ENCODE measurements around the gene APOC4. TPM values are rescaled to one million over a fixed set of nuclear protein-coding genes. Genes with fewer than 3 reads are reported as not detected.

APOC4 gene
- polyA plus RNA-seq, 1 of the 3 experiments (the other 2 are of a cell fraction): not detected

- TF ChIP-seq ELF1 (IDR thresholded peaks at IDR 0.05) (no peak), MEF2A (IDR thresholded peaks at IDR 0.05; ENCODE audit: borderline replicate concordance, low read depth) (no peak), EZH2phosphoT487 (IDR thresholded peaks at IDR 0.05; ENCODE audit: borderline replicate concordance, low read depth) (no peak), SIN3A (IDR thresholded peaks at IDR 0.05; ENCODE audit: borderline replicate concordance, low read depth, low read length) (no peak), RXRA (IDR thresholded peaks at IDR 0.05; ENCODE audit: borderline replicate concordance, low read depth) (no peak)
- Histone ChIP-seq H3K4me1 (ENCODE audit: control insufficient read depth in 1 of 2, insufficient read depth in 2 of 2, low read depth in 1 of 2, low read length in 1 of 2) (no peaks in the 10 kb centered on the region), H3F3A (replicated peaks; ENCODE audit: insufficient read depth) (no peaks in the 10 kb centered on the region), H3K9me3 (no peaks in the 10 kb centered on the region), H3K27ac (ENCODE audit: low read depth in 2 of 2, low read length in 1 of 2) (no peak overlapping the region), H3K9ac (no peak overlapping the region), H4K20me1 (ENCODE audit: insufficient read depth) (no peaks in the 10 kb centered on the region), H2AFZ (ENCODE audit: low read depth) (no peak overlapping the region), H3K9me2 (no peaks in the 10 kb centered on the region), H3K4me2 (no peak overlapping the region), H3K4me3 (ENCODE audit: low read depth in 2 of 2, low read length in 1 of 2) (no peak overlapping the region), H3K27me3 (ENCODE audit: insufficient read depth) (no peaks in the 10 kb centered on the region), H3K36me3 (replicated peaks in 1 of 2; ENCODE audit: control insufficient read depth in 1 of 2, insufficient read depth in 2 of 2, low read length in 1 of 2) (peaks cover 14 to 27% of the 10 kb centered on the region in 2 experiments), H3K79me2 (ENCODE audit: insufficient read depth) (no peaks in the 10 kb centered on the region)
- ChIA-PET POLR2A (no interaction called here), CTCF (no interaction called here)
- 93% methylated on average over 6 of the region's 9 CpGs for WGBS (ENCODE audit: low lambda C conversion rate)
- DNase-seq: no peak
Measured at GRCh38 chr19:44984005-44984404, 42.0 kb downstream of the APOC4 start.

- DNase-seq: no peak
- Histone ChIP-seq H3K4me2 (no peak overlapping the region), H3K9me3 (no peaks in the 10 kb centered on the region), H3K36me3 (replicated peaks in 1 of 2; ENCODE audit: control insufficient read depth in 1 of 2, insufficient read depth in 2 of 2, low read length in 1 of 2) (peaks cover 3 to 29% of the 10 kb centered on the region in 2 experiments), H3K9ac (no peak overlapping the region), H4K20me1 (ENCODE audit: insufficient read depth) (no peaks in the 10 kb centered on the region), H3K27ac (ENCODE audit: low read depth in 2 of 2, low read length in 1 of 2) (no peak overlapping the region), H3K4me3 (ENCODE audit: low read depth in 2 of 2, low read length in 1 of 2) (no peak overlapping the region), H3F3A (replicated peaks; ENCODE audit: insufficient read depth) (no peaks in the 10 kb centered on the region), H2AFZ (ENCODE audit: low read depth) (no peak overlapping the region), H3K79me2 (ENCODE audit: insufficient read depth) (no peaks in the 10 kb centered on the region), H3K9me2 (no peaks in the 10 kb centered on the region), H3K27me3 (ENCODE audit: insufficient read depth) (no peaks in the 10 kb centered on the region), H3K4me1 (ENCODE audit: control insufficient read depth in 1 of 2, insufficient read depth in 2 of 2, low read depth in 1 of 2, low read length in 1 of 2) (no peaks in the 10 kb centered on the region)
- TF ChIP-seq FOXJ3 (CRISPR knock-in tag; IDR thresholded peaks at IDR 0.05): no peak
- no peak for TF ChIP-seq RCOR1 (IDR thresholded peaks at IDR 0.05; ENCODE audit: low read length)
- TF ChIP-seq GABPA (IDR thresholded peaks at IDR 0.05; ENCODE audit: low read depth): no peak
- TF ChIP-seq, protein P1, sequence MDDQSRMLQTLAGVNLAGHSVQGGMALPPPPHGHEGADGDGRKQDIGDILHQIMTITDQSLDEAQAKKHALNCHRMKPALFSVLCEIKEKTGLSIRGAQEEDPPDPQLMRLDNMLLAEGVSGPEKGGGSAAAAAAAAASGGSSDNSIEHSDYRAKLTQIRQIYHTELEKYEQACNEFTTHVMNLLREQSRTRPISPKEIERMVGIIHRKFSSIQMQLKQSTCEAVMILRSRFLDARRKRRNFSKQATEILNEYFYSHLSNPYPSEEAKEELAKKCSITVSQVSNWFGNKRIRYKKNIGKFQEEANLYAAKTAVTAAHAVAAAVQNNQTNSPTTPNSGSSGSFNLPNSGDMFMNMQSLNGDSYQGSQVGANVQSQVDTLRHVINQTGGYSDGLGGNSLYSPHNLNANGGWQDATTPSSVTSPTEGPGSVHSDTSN (IDR thresholded peaks at IDR 0.05): no peak
- no peak for TF ChIP-seq EZH2phosphoT487 (IDR thresholded peaks at IDR 0.05; ENCODE audit: borderline replicate concordance, low read depth)
- TF ChIP-seq SIN3A (IDR thresholded peaks at IDR 0.05; ENCODE audit: borderline replicate concordance, low read depth, low read length): no peak
- TF ChIP-seq, protein P2, sequence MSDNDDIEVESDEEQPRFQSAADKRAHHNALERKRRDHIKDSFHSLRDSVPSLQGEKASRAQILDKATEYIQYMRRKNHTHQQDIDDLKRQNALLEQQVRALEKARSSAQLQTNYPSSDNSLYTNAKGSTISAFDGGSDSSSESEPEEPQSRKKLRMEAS (IDR thresholded peaks at IDR 0.05; ENCODE audit: low read depth): no peak
- TF ChIP-seq ELF1 (IDR thresholded peaks at IDR 0.05): no peak
- no peak for TF ChIP-seq TCF12 (IDR thresholded peaks at IDR 0.05)
- TF ChIP-seq MXI1 (IDR thresholded peaks at IDR 0.05; ENCODE audit: low read depth, low read length): no peak
- TF ChIP-seq RXRA (IDR thresholded peaks at IDR 0.05; ENCODE audit: borderline replicate concordance, low read depth): no peak
- TF ChIP-seq EP300 (IDR thresholded peaks at IDR 0.05; ENCODE audit: borderline replicate concordance in 1 of 2, low read depth in 1 of 2, low read length in 1 of 2): no peak
- no peak for TF ChIP-seq YY1 (IDR thresholded peaks at IDR 0.05; ENCODE audit: low read depth)
- no peak for TF ChIP-seq TAF1 (IDR thresholded peaks at IDR 0.05; ENCODE audit: borderline replicate concordance, low read depth, low read length)
- TF ChIP-seq MEF2A (IDR thresholded peaks at IDR 0.05; ENCODE audit: borderline replicate concordance, low read depth): no peak
- TF ChIP-seq, protein P3, sequence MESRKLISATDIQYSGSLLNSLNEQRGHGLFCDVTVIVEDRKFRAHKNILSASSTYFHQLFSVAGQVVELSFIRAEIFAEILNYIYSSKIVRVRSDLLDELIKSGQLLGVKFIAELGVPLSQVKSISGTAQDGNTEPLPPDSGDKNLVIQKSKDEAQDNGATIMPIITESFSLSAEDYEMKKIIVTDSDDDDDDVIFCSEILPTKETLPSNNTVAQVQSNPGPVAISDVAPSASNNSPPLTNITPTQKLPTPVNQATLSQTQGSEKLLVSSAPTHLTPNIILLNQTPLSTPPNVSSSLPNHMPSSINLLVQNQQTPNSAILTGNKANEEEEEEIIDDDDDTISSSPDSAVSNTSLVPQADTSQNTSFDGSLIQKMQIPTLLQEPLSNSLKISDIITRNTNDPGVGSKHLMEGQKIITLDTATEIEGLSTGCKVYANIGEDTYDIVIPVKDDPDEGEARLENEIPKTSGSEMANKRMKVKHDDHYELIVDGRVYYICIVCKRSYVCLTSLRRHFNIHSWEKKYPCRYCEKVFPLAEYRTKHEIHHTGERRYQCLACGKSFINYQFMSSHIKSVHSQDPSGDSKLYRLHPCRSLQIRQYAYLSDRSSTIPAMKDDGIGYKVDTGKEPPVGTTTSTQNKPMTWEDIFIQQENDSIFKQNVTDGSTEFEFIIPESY (IDR thresholded peaks at IDR 0.05; ENCODE audit: borderline replicate concordance, low read depth): no peak
- no peak for TF ChIP-seq RFX5 (IDR thresholded peaks at IDR 0.05; ENCODE audit: low read length)
- CTCF ChIA-PET: interaction anchor here (0.6 kb wide), 1 partner anchor 281 kb away, joined by 3 read pairs; no protein-coding TSS in a partner anchor
- WGBS (ENCODE audit: low lambda C conversion rate): 67% methylated on average over 1 of the region's 4 CpGs
- POLR2A ChIA-PET: no interaction called here
Measured at GRCh38 chr19:44985445-44985844, 43.4 kb downstream of the APOC4 start.

Measured in SK-N-SH (cell line).